DOHH2 (cell line): ENCODE results near the gene OR1S2.

Experiments used
- H3F3A ChIP-seq: fragments of 200-600 bp; sonication (generic), shearing (Covaris generic); 2 replicates; pipeline ENCODE4 v1.6.0; 2016; ENCODE audit warnings: antibody characterized with exemption, mild to moderate bottlenecking; ENCODE audit not compliant: control insufficient read depth, insufficient read depth
- H3K27ac ChIP-seq: fragments of 200-600 bp; sonication (generic); 2 replicates; pipeline ENCODE4 v1.5.1; 2014; ENCODE audit warnings: low read depth, mild to moderate bottlenecking, low read length, moderate library complexity
- H3K27me3 ChIP-seq: fragments of 200-600 bp; sonication (generic); 2 replicates; pipeline ENCODE4 v1.6.1; 2014; ENCODE audit warnings: mild to moderate bottlenecking, low read length, mixed read lengths; ENCODE audit not compliant: control insufficient read depth
- H3K36me3 ChIP-seq: fragments of 200-600 bp; sonication (generic); 2 replicates; pipeline ENCODE4 v1.6.1; 2014; ENCODE audit warnings: mild to moderate bottlenecking, low read length, moderate library complexity, mixed read lengths; ENCODE audit not compliant: control insufficient read depth
- H3K4me1 ChIP-seq: fragments of 200-600 bp; sonication (generic); 2 replicates; pipeline ENCODE4 v1.6.1; 2014; ENCODE audit warnings: mild to moderate bottlenecking, low read length, mixed read lengths; ENCODE audit not compliant: control insufficient read depth
- H3K4me2 ChIP-seq: fragments of 200-600 bp; sonication (generic); 2 replicates; pipeline ENCODE4 v1.6.0; 2014; ENCODE audit warnings: mild to moderate bottlenecking, low read length, moderate library complexity
- H3K4me3 ChIP-seq: fragments of 200-600 bp; sonication (generic); 2 replicates; pipeline ENCODE4 v1.5.1; 2014; ENCODE audit warnings: mild to moderate bottlenecking, low read length, mixed read lengths
- H3K79me2 ChIP-seq: fragments of 200-600 bp; sonication (generic); 2 replicates; pipeline ENCODE4 v1.6.1; 2014; ENCODE audit warnings: mild to moderate bottlenecking, low read length, mixed read lengths; ENCODE audit not compliant: control insufficient read depth
- H3K9me2 ChIP-seq: fragments of 200-600 bp; sonication (generic); replicated peaks from 2 replicates; pipeline ENCODE4 v1.6.1; 2014; ENCODE audit warnings: mild to moderate bottlenecking, low read length, mixed read lengths; ENCODE audit not compliant: control insufficient read depth
- H3K9me3 ChIP-seq: fragments of 200-600 bp; sonication (generic); 2 replicates; pipeline ENCODE4 v1.6.1; 2014; ENCODE audit warnings: antibody characterized with exemption, low read length, mixed read lengths; ENCODE audit not compliant: control insufficient read depth, insufficient read depth
- H4K20me1 ChIP-seq: fragments of 200-600 bp; sonication (generic); 2 replicates; pipeline ENCODE4 v1.6.0; 2014; ENCODE audit warnings: low read depth, mild to moderate bottlenecking, antibody characterized with exemption, low read length, moderate library complexity; ENCODE audit not compliant: control insufficient read depth, insufficient read depth
- EZH2phosphoT487 ChIP-seq: fragments of 200-600 bp; sonication (generic); IDR thresholded peaks from 2 replicates; pipeline ENCODE4 v1.6.1; 2017; ENCODE audit warnings: borderline replicate concordance, mild to moderate bottlenecking, antibody characterized with exemption, low read length, moderate library complexity, mixed read lengths
- TF ChIP-seq, protein P1 (sequence below): fragments of 200-600 bp; sonication (generic); IDR thresholded peaks from one replicate; pipeline ENCODE4 v1.5.1; 2014; ENCODE audit warnings: antibody characterized with exemption, mild to moderate bottlenecking, low read depth, low read length; ENCODE audit not compliant: poor library complexity, severe bottlenecking

The OR1S2 gene

GRCh38 chr11:58186938-58187337, 17.0 kb downstream of the OR1S2 start:
- no peak overlapping the region for H3K4me2 ChIP-seq
- H3K9me2 ChIP-seq, result no peaks in the 10 kb centered on the region
- H3K36me3 ChIP-seq, result no peaks in the 10 kb centered on the region
- no peak overlapping the region for H3K27ac ChIP-seq
- no peaks in the 10 kb centered on the region for H3K79me2 ChIP-seq
- no peaks in the 10 kb centered on the region for H3F3A ChIP-seq
- TF ChIP-seq, protein P1, sequence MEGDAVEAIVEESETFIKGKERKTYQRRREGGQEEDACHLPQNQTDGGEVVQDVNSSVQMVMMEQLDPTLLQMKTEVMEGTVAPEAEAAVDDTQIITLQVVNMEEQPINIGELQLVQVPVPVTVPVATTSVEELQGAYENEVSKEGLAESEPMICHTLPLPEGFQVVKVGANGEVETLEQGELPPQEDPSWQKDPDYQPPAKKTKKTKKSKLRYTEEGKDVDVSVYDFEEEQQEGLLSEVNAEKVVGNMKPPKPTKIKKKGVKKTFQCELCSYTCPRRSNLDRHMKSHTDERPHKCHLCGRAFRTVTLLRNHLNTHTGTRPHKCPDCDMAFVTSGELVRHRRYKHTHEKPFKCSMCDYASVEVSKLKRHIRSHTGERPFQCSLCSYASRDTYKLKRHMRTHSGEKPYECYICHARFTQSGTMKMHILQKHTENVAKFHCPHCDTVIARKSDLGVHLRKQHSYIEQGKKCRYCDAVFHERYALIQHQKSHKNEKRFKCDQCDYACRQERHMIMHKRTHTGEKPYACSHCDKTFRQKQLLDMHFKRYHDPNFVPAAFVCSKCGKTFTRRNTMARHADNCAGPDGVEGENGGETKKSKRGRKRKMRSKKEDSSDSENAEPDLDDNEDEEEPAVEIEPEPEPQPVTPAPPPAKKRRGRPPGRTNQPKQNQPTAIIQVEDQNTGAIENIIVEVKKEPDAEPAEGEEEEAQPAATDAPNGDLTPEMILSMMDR, result no peak
- TF ChIP-seq EZH2phosphoT487, result no peak
- H4K20me1 ChIP-seq, result no peaks in the 10 kb centered on the region
- no peaks in the 10 kb centered on the region for H3K27me3 ChIP-seq
- no peak overlapping the region for H3K4me3 ChIP-seq
- H3K4me1 ChIP-seq, result no peaks in the 10 kb centered on the region
- no peaks in the 10 kb centered on the region for H3K9me3 ChIP-seq

DNA sequence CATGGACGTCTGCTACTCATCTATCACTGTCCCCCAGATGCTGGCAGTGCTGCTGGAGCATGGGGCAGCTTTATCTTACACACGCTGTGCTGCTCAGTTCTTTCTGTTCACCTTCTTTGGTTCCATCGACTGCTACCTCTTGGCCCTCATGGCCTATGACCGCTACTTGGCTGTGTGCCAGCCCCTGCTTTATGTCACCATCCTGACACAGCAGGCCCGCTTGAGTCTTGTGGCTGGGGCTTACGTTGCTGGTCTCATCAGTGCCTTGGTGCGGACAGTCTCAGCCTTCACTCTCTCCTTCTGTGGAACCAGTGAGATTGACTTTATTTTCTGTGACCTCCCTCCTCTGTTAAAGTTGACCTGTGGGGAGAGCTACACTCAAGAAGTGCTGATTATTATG, 24.3 kb downstream of the OR1S2 start:
- Histone ChIP-seq H4K20me1 (no peaks in the 10 kb centered on the region), H3K4me1 (no peaks in the 10 kb centered on the region), H3K9me3 (no peaks in the 10 kb centered on the region), H3K4me3 (no peak overlapping the region), H3K36me3 (no peaks in the 10 kb centered on the region), H3K79me2 (no peaks in the 10 kb centered on the region), H3K4me2 (no peak overlapping the region), H3K9me2 (no peaks in the 10 kb centered on the region), H3F3A (no peaks in the 10 kb centered on the region), H3K27ac (no peak overlapping the region), H3K27me3 (no peaks in the 10 kb centered on the region)
- no peak for TF ChIP-seq EZH2phosphoT487
- TF ChIP-seq, protein P1, result no peak

GRCh38 chr11:58178444-58178843, 25.5 kb downstream of the OR1S2 start:
- H3K4me2 ChIP-seq, result no peak overlapping the region
- no peaks in the 10 kb centered on the region for H4K20me1 ChIP-seq
- H3K9me2 ChIP-seq, result no peaks in the 10 kb centered on the region
- no peaks in the 10 kb centered on the region for H3K36me3 ChIP-seq
- H3K27ac ChIP-seq, result no peak overlapping the region
- no peaks in the 10 kb centered on the region for H3F3A ChIP-seq
- H3K9me3 ChIP-seq, result no peaks in the 10 kb centered on the region
- no peaks in the 10 kb centered on the region for H3K4me1 ChIP-seq
- no peaks in the 10 kb centered on the region for H3K27me3 ChIP-seq
- H3K79me2 ChIP-seq, result no peaks in the 10 kb centered on the region
- H3K4me3 ChIP-seq, result no peak overlapping the region
- no peak for TF ChIP-seq EZH2phosphoT487
- TF ChIP-seq, protein P1, result no peak
